Esophagus squamous epithelium (tissue), 5 donors: ENCODE measurements around the gene C6orf62. TPM values are rescaled to one million over a fixed set of nuclear protein-coding genes. Genes with fewer than 3 reads are reported as not detected.
"Not testable (repeated sequence)": the region's sequence is repeated elsewhere in the genome, so short reads cannot be mapped to it uniquely, and the experiment has no call there.

Source experiments
- DNase-seq: peaks from one replicate; lab custom pipeline; 2025; lab: John Stamatoyannopoulos, UW
- H3K27ac ChIP-seq, 4 donors: fragments of 200-600 bp; sonication (generic); one replicate each; pipeline ENCODE4 v1.5.1; 2016 to 2019; ENCODE audit warnings: mild to moderate bottlenecking in 1 of 4
- H3K27me3 ChIP-seq, 4 donors: fragments of 200-600 bp; sonication (generic); 1 replicate in 3 of 4; 2 replicates in 1 of 4; pipeline versions ENCODE4 v1.5.1 to v1.6.0; 2017 to 2021; ENCODE audit warnings: antibody characterized with exemption in 1 of 4
- H3K36me3 ChIP-seq, 3 donors: fragments of 200-600 bp; sonication (generic); one replicate each; pipeline ENCODE4 v1.5.1; 2016 to 2019
- H3K4me1 ChIP-seq, 3 donors: fragments of 200-600 bp; sonication (generic); one replicate each; pipeline ENCODE4 v1.5.1; 2017 to 2019
- H3K4me3 ChIP-seq, 4 donors: fragments of 200-600 bp; sonication (generic); 1 replicate in 3 of 4; 2 replicates in 1 of 4; pipeline ENCODE4 v1.5.1; 2016 to 2019; ENCODE audit warnings: mild to moderate bottlenecking in 2 of 4, moderate library complexity in 1 of 4
- H3K9me3 ChIP-seq, 3 donors: fragments of 200-600 bp; sonication (generic); one replicate each; pipeline ENCODE4 v1.5.1; 2016 to 2019
- CTCF ChIP-seq, 6 experiments: fragments of 450-650 bp in 4 of 6; fragments of 200-600 bp in 2 of 6; sonication (generic) in 2 of 6; IDR thresholded peaks; one replicate each; pipeline ENCODE4 v1.5.1; 2016 to 2019; ENCODE audit warnings: antibody characterized with exemption in 6 of 6, mild to moderate bottlenecking in 4 of 6, moderate library complexity in 4 of 6
- POLR2A ChIP-seq, 4 donors: fragments of 450-650 bp; IDR thresholded peaks; one replicate each; pipeline ENCODE4 v1.6.1; 2017; ENCODE audit warnings: antibody characterized with exemption in 4 of 4, mild to moderate bottlenecking in 4 of 4, moderate library complexity in 3 of 4
- WGBS, 2 donors: methylation state at CpG; one replicate each; pipeline ENCODE4 v1.1.5; 2018; 5-methylcytosine and 5-hydroxymethylcytosine counted together
- intact Hi-C: fragments of 100-400 bp; cut with DNase I; formaldehyde crosslinking; loops from one replicate; pipeline ENCODE4 v1.15.0; 2022
- total RNA-seq, 4 donors: library from RNA; depleted of rRNA; stranded (reverse); fragments of >200 nt; gene quantifications; one replicate each; pipeline ENCODE4 v1.1.0, GENCODE V29; 2016
- donor health status: DM: yes; HTN: yes; CAD: no.

C6orf62 gene
- total RNA-seq, 4 donors from 2014 or later = 38.5 to 82.9 (median 54.8) TPM

GRCh38 chr6:24720604-24721460 is 1.9 kb upstream of the C6orf62 start:
- peak; percentile 98 for DNase-seq
- WGBS, 2 donors = 0% methylated on average over 42 to 49 of the region's 60 CpGs
- Histone ChIP-seq H3K27ac (peak overlapping the region; percentile 96 to 100 (median 100)), H3K36me3 (peaks cover 0 to 17% (median 0%) of the 10 kb centered on the region in 3 donors), H3K4me3 (peak overlapping the region; percentile 74 to 100 (median 92)), H3K27me3 (no peaks in the 10 kb centered on the region), H3K9me3 (no peaks in the 10 kb centered on the region), H3K4me1 (peaks cover 0 to 41% (median 22%) of the 10 kb centered on the region in 3 donors)
- TF ChIP-seq POLR2A (IDR thresholded peaks at IDR 0.05) = peak in 3 of 4 donors; percentile 93 to 100 (median 99)
- peak in 4 of 6 experiments; percentile 8 to 21 (median 14) for TF ChIP-seq CTCF (IDR thresholded peaks at IDR 0.05)
- intact Hi-C loops = no loop called here

GRCh38 chr6:24720131-24720603 is 1.2 kb upstream of the C6orf62 start:
- intact Hi-C loops = no loop called here
- Histone ChIP-seq H3K4me1 (peaks cover 2 to 48% (median 29%) of the 10 kb centered on the region in 3 donors), H3K9me3 (no peaks in the 10 kb centered on the region), H3K27me3 (no peaks in the 10 kb centered on the region), H3K4me3 (peak overlapping the region; percentile 74 to 100 (median 92)), H3K36me3 (peaks cover 0 to 24% (median 0%) of the 10 kb centered on the region in 3 donors), H3K27ac (peak overlapping the region; percentile 96 to 100 (median 100))
- DNase-seq = no peak
- TF ChIP-seq POLR2A (IDR thresholded peaks at IDR 0.05) (no peak), CTCF (IDR thresholded peaks at IDR 0.05) (no peak)
- WGBS, 2 donors = 0% methylated on average over 7 to 16 of the region's 39 CpGs

- DNase-seq = no peak
- Histone ChIP-seq H3K9me3 (no peaks in the 10 kb centered on the region), H3K36me3 (peaks cover 6 to 40% (median 9%) of the 10 kb centered on the region in 3 donors), H3K27ac (peak overlapping the region; percentile 17 to 100 (median 100)), H3K4me1 (peaks cover 11 to 63% (median 43%) of the 10 kb centered on the region in 3 donors), H3K27me3 (no peaks in the 10 kb centered on the region), H3K4me3 (peak overlapping the region; percentile 74 to 100 (median 92))
- intact Hi-C loops = loop anchor here (10.0 kb wide), 1 partner anchor 46 kb away; no protein-coding TSS in a partner anchor
- no peak for TF ChIP-seq POLR2A (IDR thresholded peaks at IDR 0.05)
- TF ChIP-seq CTCF (IDR thresholded peaks at IDR 0.05) = no peak
- WGBS, 2 donors = 4 to 6% methylated on average over 8 of the region's 8 CpGs
Observed at GRCh38 chr6:24718449-24719124, 367 bp downstream of the C6orf62 start.

GRCh38 chr6:24716602-24717148 is 2.3 kb downstream of the C6orf62 start:
- Histone ChIP-seq H3K36me3 (peaks cover 9 to 59% (median 21%) of the 10 kb centered on the region in 3 donors), H3K4me3 (peak overlapping the region in 2 of 4 donors; percentile 74 to 93), H3K4me1 (peaks cover 11 to 76% (median 56%) of the 10 kb centered on the region in 3 donors), H3K27ac (peak overlapping the region in 2 of 4 donors; percentile 100)
- intact Hi-C loops = loop anchor here (10.0 kb wide), 1 partner anchor 48 kb away; no protein-coding TSS in a partner anchor
- not testable (repeated sequence) for H3K27me3 ChIP-seq, DNase-seq, H3K9me3 ChIP-seq
- WGBS, 2 donors = 75 to 84% methylated on average over 7 of the region's 7 CpGs
